IgD-negative memory B cell (primary cell): Measurements from ENCODE around the gene EFEMP2. TPM values are rescaled to one million over a fixed set of nuclear protein-coding genes. Genes with fewer than 3 reads are reported as not detected.

Experiments
- H3K27ac Mint-ChIP-seq, 3 donors: one replicate each; pipeline ENCODE4 v1.8.0; 2020 to 2022; ENCODE audit warnings: mild to moderate bottlenecking in 3 of 3, mixed read lengths in 3 of 3, moderate library complexity in 1 of 3
- H3K27me3 Mint-ChIP-seq: one replicate; pipeline ENCODE4 v1.8.0; 2021; ENCODE audit warnings: mixed read lengths
- H3K36me3 Mint-ChIP-seq: one replicate; pipeline ENCODE4 v1.8.0; 2020; ENCODE audit warnings: mild to moderate bottlenecking, mixed read lengths
- H3K4me1 Mint-ChIP-seq, 3 donors: one replicate each; pipeline ENCODE4 v1.8.0; 2020 to 2022; ENCODE audit warnings: mixed read lengths in 3 of 3, mild to moderate bottlenecking in 1 of 3
- H3K4me3 Mint-ChIP-seq, 4 donors: one replicate each; pipeline ENCODE4 v1.8.0; 2020 to 2022; ENCODE audit warnings: mild to moderate bottlenecking in 4 of 4, mixed read lengths in 4 of 4, moderate library complexity in 3 of 4
- H3K9me3 Mint-ChIP-seq, 3 donors: one replicate each; pipeline ENCODE4 v1.8.0; 2020 to 2021; ENCODE audit warnings: mixed read lengths in 3 of 3, mild to moderate bottlenecking in 1 of 3
- polyA plus RNA-seq: library from polyadenylated mRNA; unstranded; fragments of 300-500 nt; fragmentation: Illumina TruSeq; gene quantifications from one replicate; pipeline ENCODE4 v1.2.3, GENCODE V29; 2021

EFEMP2 gene
- polyA plus RNA-seq, 1 donor from 2014 or later: 0.29 TPM

DNA sequence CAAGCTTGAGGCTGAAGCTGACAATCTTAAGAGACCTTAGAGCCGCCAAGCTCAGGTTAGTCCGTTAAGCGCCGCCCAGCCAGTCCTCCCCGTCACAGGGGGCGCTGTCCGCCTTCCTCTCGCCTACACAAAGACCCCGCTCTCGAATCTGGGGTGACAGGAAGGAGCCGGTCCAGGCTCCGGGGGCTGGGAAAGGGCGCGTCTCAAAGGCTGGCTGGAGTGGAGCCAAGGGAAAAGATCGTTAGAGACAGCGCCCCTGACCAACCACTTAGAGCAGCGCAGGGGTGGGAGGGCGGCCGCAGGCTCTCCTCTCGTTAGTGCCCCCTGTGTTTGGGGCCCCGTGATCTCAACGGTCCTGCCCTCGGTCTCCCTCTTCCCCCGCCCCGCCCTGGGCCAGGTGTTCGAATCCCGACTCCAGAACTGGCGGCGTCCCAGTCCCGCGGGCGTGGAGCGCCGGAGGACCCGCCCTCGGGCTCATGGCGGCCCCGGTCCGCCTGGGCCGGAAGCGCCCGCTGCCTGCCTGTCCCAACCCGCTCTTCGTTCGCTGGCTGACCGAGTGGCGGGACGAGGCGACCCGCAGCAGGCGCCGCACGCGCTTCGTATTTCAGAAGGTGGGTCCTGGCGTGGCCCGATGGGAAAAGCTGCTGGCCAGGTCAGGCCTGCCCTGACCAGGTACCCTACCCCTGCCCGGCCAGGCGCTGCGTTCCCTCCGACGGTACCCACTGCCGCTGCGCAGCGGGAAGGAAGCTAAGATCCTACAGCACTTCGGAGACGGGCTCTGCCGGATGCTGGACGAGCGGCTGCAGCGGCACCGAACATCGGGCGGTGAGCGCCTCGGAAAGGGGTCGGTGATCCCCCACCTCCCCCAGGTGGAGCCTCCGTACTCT, 12.1 kb downstream of the EFEMP2 start, which contains the start of gene MUS81:
MUS81 (plus strand) TSS at position 156 of the 887 bp plus-strand sequence; CDS start at position 477, 321 bp downstream.
- Mint-ChIP-seq H3K27me3 (no peaks in the 10 kb centered on the region), H3K36me3 (peaks cover 2% of the 10 kb centered on the region)

GRCh38 chr11:65859812-65860277, 12.8 kb downstream of the EFEMP2 start:
- H3K4me3 Mint-ChIP-seq: peak overlapping the region; percentile 96 to 98 (median 97)
- H3K9me3 Mint-ChIP-seq: no peaks in the 10 kb centered on the region
- no peaks in the 10 kb centered on the region for H3K27me3 Mint-ChIP-seq
- peaks cover 23 to 36% (median 25%) of the 10 kb centered on the region in 3 donors for H3K4me1 Mint-ChIP-seq
- peak overlapping the region; percentile 74 to 98 (median 97) for H3K27ac Mint-ChIP-seq
- H3K36me3 Mint-ChIP-seq: peaks cover 2% of the 10 kb centered on the region

More for the DNA sequence above, 12.1 kb downstream of the EFEMP2 start, which contains the start of gene MUS81:
- Mint-ChIP-seq H3K9me3 (no peaks in the 10 kb centered on the region), H3K4me1 (peaks cover 21 to 32% (median 23%) of the 10 kb centered on the region in 3 donors), H3K4me3 (peak within 1 kb of the TSS; percentile 96 to 98 (median 97)), H3K27ac (peak within 1 kb of the TSS; percentile 74 to 98 (median 97))

DNA sequence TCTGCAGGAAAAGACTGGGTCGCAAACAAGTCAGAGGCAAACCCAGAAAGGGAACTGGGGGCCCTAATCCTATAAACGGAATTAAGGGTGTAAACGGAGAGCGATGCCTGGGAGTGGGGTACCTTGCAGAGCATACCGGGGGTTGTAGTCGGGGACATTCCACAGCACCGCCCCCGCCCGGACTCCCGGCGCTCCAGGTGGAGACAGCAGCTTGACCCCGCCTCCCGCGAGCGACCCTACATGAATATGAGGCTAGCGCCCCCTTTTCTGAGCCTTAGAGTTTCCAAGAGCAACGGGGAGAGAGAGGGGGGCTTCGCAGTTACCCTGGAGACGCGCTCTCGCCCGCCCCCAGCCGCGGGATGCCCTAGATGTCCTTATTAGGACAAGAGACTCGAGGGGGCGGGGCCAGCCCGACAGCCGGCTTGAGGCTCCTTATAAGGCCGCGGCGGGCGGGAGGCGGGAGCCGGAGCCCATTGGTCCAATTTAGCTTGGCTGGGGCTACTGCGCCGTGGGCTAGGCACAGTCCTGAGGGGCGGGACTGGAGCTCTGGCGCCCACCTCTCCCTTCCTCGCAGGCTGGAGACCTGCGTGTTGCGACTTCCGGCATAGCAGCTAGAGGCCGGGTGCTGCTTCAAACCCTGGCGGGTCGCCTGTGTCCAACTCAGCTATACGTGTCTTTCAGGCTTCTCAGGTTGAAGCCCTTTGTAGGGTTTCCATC, 13.3 kb downstream of the EFEMP2 start:
- Mint-ChIP-seq H3K27ac (peak overlapping the region; percentile 74 to 98 (median 97)), H3K4me3 (peak overlapping the region; percentile 96 to 98 (median 97)), H3K36me3 (peaks cover 4% of the 10 kb centered on the region), H3K4me1 (peaks cover 29 to 41% (median 30%) of the 10 kb centered on the region in 3 donors), H3K9me3 (no peaks in the 10 kb centered on the region), H3K27me3 (no peaks in the 10 kb centered on the region)

- H3K4me3 Mint-ChIP-seq: peak overlapping the region; percentile 96 to 98 (median 97)
- peaks cover 30 to 44% (median 31%) of the 10 kb centered on the region in 3 donors for H3K4me1 Mint-ChIP-seq
- peak overlapping the region; percentile 74 to 98 (median 97) for H3K27ac Mint-ChIP-seq
- peaks cover 4% of the 10 kb centered on the region for H3K36me3 Mint-ChIP-seq
- no peaks in the 10 kb centered on the region for H3K9me3 Mint-ChIP-seq
- H3K27me3 Mint-ChIP-seq: no peaks in the 10 kb centered on the region
These were observed 13.9 kb downstream of the EFEMP2 start for GRCh38 chr11:65858681-65859087.

GRCh38 chr11:65857853-65858680, 14.5 kb downstream of the EFEMP2 start, which contains the start of gene CFL1:
Gene CFL1 (minus strand): TSS chr11:65858180. CDS start chr11:65858099, 81 bp downstream.
- H3K27me3 Mint-ChIP-seq: no peaks in the 10 kb centered on the region
- H3K9me3 Mint-ChIP-seq: no peaks in the 10 kb centered on the region
- H3K36me3 Mint-ChIP-seq: peaks cover 6% of the 10 kb centered on the region
- peak within 1 kb of the TSS; percentile 96 to 98 (median 97) for H3K27ac Mint-ChIP-seq
- H3K4me1 Mint-ChIP-seq: peaks cover 30 to 45% (median 35%) of the 10 kb centered on the region in 3 donors
- peak within 1 kb of the TSS; percentile 96 to 98 (median 97) for H3K4me3 Mint-ChIP-seq

DNA sequence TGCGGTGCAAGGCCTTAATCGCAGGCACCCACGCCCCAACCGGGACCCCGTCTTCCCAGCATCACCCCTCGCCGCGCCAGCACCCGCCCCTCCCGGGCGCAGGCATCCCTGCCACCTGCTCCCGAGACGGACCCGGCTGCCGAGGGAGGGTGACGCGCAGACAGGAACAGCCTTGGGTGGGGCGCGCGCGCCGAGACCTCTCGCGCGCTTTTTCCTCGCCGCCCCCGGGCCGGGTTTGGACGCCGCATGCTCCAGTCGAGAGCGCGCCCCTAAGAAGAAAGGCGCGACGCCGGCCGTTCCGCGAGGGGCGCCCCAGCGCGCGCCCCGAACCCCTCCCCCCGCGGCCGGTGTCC, 15.1 kb downstream of the EFEMP2 start:
- H3K27ac Mint-ChIP-seq: peak overlapping the region in 2 of 3 donors; percentile 94 to 96
- no peaks in the 10 kb centered on the region for H3K9me3 Mint-ChIP-seq
- no peaks in the 10 kb centered on the region for H3K27me3 Mint-ChIP-seq
- peak overlapping the region; percentile 89 to 97 (median 95) for H3K4me3 Mint-ChIP-seq
- H3K4me1 Mint-ChIP-seq: peaks cover 30 to 43% (median 35%) of the 10 kb centered on the region in 3 donors
- H3K36me3 Mint-ChIP-seq: peaks cover 6% of the 10 kb centered on the region

DNA sequence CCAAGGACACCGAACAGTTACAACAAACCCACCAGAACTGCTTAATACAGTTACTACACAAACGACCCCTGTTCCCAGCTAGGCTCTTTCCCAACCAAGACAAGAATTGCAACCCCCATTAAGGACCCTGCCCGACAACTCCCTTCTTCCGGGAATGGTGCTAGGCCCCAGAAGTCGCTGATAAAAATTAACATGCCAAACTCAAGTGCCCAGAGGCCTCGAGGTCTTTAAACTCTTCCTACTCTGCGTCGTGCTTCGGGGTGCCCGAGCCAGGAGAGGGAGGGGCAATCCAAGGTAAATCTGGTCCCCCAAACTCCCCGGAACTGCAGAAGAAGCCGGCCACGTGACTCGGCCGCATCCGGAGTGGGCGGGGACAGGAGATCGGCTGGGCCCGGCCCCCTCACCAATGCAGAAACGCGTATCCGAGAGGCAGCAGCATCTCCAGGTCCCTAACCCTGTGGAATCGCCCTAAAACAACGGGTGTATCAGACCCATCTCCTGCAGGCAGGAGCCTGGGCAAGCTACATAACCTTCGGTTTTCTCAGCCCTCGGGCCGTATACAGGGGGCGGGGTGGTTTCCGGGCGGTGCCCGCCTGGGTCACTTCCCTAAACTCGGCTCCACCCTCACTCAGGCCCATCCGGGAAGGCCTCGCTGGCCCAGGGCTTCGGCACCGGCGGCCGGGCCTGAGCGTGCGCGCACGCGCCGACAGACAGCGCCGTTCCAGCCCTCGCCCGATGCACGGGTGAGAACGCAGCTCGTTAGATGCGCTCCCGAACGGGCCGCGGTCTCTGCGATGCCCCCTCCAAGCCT, 15.7 kb downstream of the EFEMP2 start:
- Mint-ChIP-seq H3K36me3 (peaks cover 6% of the 10 kb centered on the region), H3K27ac (peak overlapping the region; percentile 94 to 96 (median 96)), H3K4me3 (peak overlapping the region; percentile 89 to 97 (median 95)), H3K9me3 (no peaks in the 10 kb centered on the region), H3K27me3 (no peaks in the 10 kb centered on the region), H3K4me1 (peaks cover 34 to 45% (median 35%) of the 10 kb centered on the region in 3 donors)

DNA sequence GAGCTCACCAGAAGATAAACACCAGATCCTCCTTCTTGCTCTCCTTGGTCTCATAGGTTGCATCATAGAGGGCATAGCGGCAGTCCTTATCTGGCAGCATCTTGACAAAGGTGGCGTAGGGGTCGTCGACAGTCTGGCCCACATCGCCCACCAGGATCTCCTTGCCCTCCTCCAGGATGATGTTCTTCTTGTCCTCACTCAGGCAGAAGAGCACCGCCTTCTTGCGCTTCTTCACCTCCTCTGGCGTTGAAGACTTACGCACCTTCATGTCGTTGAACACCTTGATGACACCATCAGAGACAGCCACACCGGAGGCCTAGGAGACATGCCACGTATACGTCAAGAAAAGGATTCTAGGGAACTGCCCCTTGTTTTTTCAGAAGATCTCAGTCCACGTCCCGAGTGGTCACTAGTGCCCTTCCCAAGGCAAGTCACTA, 16.7 kb downstream of the EFEMP2 start:
- H3K27ac Mint-ChIP-seq: peak overlapping the region; percentile 94 to 96 (median 96)
- peaks cover 6% of the 10 kb centered on the region for H3K36me3 Mint-ChIP-seq
- H3K27me3 Mint-ChIP-seq: no peaks in the 10 kb centered on the region
- no peaks in the 10 kb centered on the region for H3K9me3 Mint-ChIP-seq
- H3K4me3 Mint-ChIP-seq: peak overlapping the region; percentile 89 to 97 (median 95)
- H3K4me1 Mint-ChIP-seq: peaks cover 32 to 38% (median 35%) of the 10 kb centered on the region in 3 donors

GRCh38 chr11:65854852-65855837, 17.5 kb downstream of the EFEMP2 start:
- peak overlapping the region; percentile 67 to 96 (median 92) for H3K27ac Mint-ChIP-seq
- H3K4me1 Mint-ChIP-seq: peaks cover 31 to 36% (median 33%) of the 10 kb centered on the region in 3 donors
- no peaks in the 10 kb centered on the region for H3K9me3 Mint-ChIP-seq
- peaks cover 6% of the 10 kb centered on the region for H3K36me3 Mint-ChIP-seq
- H3K4me3 Mint-ChIP-seq: peak overlapping the region; percentile 88 to 96 (median 92)
- H3K27me3 Mint-ChIP-seq: no peaks in the 10 kb centered on the region

DNA sequence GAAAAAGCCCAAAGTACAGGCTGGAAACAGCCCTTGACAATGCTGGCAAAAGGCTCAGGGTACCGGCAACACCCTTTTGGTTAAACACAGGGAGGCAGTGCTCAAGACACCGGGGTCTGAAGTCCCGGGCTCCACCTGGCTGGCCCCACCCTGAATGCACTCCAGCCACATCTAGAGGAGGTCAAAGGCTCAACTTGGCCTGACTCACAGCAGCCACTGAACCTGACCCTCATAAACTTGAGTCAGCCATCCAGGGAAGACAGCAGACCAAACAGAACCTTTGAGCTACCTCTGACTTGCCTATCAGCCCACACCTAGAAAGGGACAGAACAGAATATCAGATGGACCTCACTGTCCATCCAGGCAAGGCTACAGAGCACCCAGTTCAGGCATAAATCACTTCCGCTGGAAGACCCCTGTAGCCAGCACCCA, 18.4 kb downstream of the EFEMP2 start:
- Mint-ChIP-seq H3K9me3 (no peaks in the 10 kb centered on the region), H3K27me3 (no peaks in the 10 kb centered on the region), H3K36me3 (peaks cover 6% of the 10 kb centered on the region), H3K4me3 (peak overlapping the region in 1 of 4 donors; percentile 96), H3K27ac (peak overlapping the region in 2 of 3 donors; percentile 76 to 92), H3K4me1 (peaks cover 27 to 33% (median 30%) of the 10 kb centered on the region in 3 donors)

GRCh38 chr11:65853246-65853979, 19.2 kb downstream of the EFEMP2 start:
- no peaks in the 10 kb centered on the region for H3K27me3 Mint-ChIP-seq
- H3K4me3 Mint-ChIP-seq: peak overlapping the region in 1 of 4 donors; percentile 96
- H3K9me3 Mint-ChIP-seq: no peaks in the 10 kb centered on the region
- peak overlapping the region in 2 of 3 donors; percentile 82 to 92 for H3K27ac Mint-ChIP-seq
- peaks cover 6% of the 10 kb centered on the region for H3K36me3 Mint-ChIP-seq
- peaks cover 26 to 31% (median 27%) of the 10 kb centered on the region in 3 donors for H3K4me1 Mint-ChIP-seq
